SKM-1 treated with dmso at 0.1 percent for 144 hours (cell line): ENCODE measurements around the gene PRSS2.

Experiments used
- DNase-seq: peaks from one replicate; lab custom pipeline; 2025; ENCODE audit not compliant: unreplicated experiment; lab: John Stamatoyannopoulos, UW

Gene PRSS2

GRCh38 chr7:142784716-142785115 is 13.9 kb downstream of the PRSS2 start:
- no peak for DNase-seq

GRCh38 chr7:142785841-142786250 is 15.1 kb downstream of the PRSS2 start:
- no peak for DNase-seq

GRCh38 chr7:142787034-142787768 is 16.4 kb downstream of the PRSS2 start:
- DNase-seq, result peak; percentile 54

GRCh38 chr7:142787783-142788182 is 17.0 kb downstream of the PRSS2 start:
- DNase-seq, result no peak

- DNase-seq, result no peak
Measured at GRCh38 chr7:142788303-142789289, 17.8 kb downstream of the PRSS2 start.

- DNase-seq, result no peak
Measured at GRCh38 chr7:142789441-142789840, 18.7 kb downstream of the PRSS2 start.

GRCh38 chr7:142790056-142790455 is 19.3 kb downstream of the PRSS2 start:
- no peak for DNase-seq

GRCh38 chr7:142790555-142790954 is 19.8 kb downstream of the PRSS2 start:
- no peak for DNase-seq

- no peak for DNase-seq
Measured at GRCh38 chr7:142791502-142791901, 20.7 kb downstream of the PRSS2 start.

GRCh38 chr7:142792129-142792528 is 21.4 kb downstream of the PRSS2 start:
- no peak for DNase-seq

GRCh38 chr7:142792593-142792992 is 21.8 kb downstream of the PRSS2 start:
- no peak for DNase-seq

- no peak for DNase-seq
Measured at GRCh38 chr7:142793156-142793555, 22.4 kb downstream of the PRSS2 start.

- DNase-seq, result no peak
Measured at GRCh38 chr7:142795339-142795863, 24.6 kb downstream of the PRSS2 start.

- DNase-seq, result no peak
Measured at GRCh38 chr7:142796001-142796500, 25.3 kb downstream of the PRSS2 start.

GRCh38 chr7:142796501-142797390 is 26.0 kb downstream of the PRSS2 start:
- DNase-seq, result no peak

GRCh38 chr7:142797391-142798377 is 26.9 kb downstream of the PRSS2 start:
- DNase-seq, result no peak

- no peak for DNase-seq
Measured at GRCh38 chr7:142798451-142799436, 28.0 kb downstream of the PRSS2 start.

- DNase-seq, result no peak
Measured at GRCh38 chr7:142799437-142799835, 28.7 kb downstream of the PRSS2 start.
